Measurements from ENCODE around the gene IL6.

The IL6 gene

DNA sequence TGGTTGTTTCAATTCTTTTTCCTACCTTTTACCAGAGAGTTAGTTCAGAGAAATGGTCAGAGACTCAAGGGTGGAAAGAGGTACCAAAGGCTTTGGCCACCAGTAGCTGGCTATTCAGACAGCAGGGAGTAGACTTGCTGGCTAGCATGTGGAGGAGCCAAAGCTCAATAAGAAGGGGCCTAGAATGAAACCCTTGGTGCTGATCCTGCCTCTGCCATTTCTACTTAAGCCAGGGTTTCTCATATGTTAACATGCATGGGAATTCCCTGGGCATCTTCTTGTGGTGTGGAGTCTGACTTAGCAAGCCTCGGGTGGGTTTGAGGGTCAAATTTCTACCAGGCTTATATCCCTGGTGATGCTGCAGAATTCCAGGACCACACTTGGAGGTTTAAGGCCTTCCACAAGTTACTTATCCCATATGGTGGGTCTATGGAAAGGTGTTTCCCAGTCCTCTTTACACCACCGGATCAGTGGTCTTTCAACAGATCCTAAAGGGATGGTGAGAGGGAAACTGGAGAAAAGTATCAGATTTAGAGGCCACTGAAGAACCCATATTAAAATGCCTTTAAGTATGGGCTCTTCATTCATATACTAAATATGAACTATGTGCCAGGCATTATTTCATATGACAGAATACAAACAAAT lies 3.2 kb downstream of the IL6 start:
- H3K4me1 Mint-ChIP-seq, result peaks cover 42% of the 10 kb centered on the region
- no peak for ATAC-seq
- peaks cover 9% of the 10 kb centered on the region for H3K27me3 Mint-ChIP-seq
- no peaks in the 10 kb centered on the region for H3K9me3 Mint-ChIP-seq
- no peak overlapping the region for H3K27ac Mint-ChIP-seq
- peaks cover 6% of the 10 kb centered on the region for H3K36me3 Mint-ChIP-seq
- no peak overlapping the region for H3K4me3 Mint-ChIP-seq

- no peaks in the 10 kb centered on the region for H3K9me3 Mint-ChIP-seq
- peak; percentile 50 for ATAC-seq
- H3K27ac Mint-ChIP-seq, result peak overlapping the region; percentile 73
- H3K27me3 Mint-ChIP-seq, result peaks cover 9% of the 10 kb centered on the region
- peaks cover 33% of the 10 kb centered on the region for H3K4me1 Mint-ChIP-seq
- peaks cover 6% of the 10 kb centered on the region for H3K36me3 Mint-ChIP-seq
- peak overlapping the region; percentile 48 for H3K4me3 Mint-ChIP-seq
Measured at GRCh38 chr7:22730921-22731654, 4.1 kb downstream of the IL6 start.

- Mint-ChIP-seq H3K27ac (no peak overlapping the region), H3K36me3 (peaks cover 6% of the 10 kb centered on the region), H3K9me3 (peaks cover 4% of the 10 kb centered on the region), H3K4me3 (no peak overlapping the region), H3K27me3 (peaks cover 9% of the 10 kb centered on the region), H3K4me1 (peaks cover 26% of the 10 kb centered on the region)
- ATAC-seq, result no peak
Measured at GRCh38 chr7:22731766-22732165, 4.8 kb downstream of the IL6 start.

DNA sequence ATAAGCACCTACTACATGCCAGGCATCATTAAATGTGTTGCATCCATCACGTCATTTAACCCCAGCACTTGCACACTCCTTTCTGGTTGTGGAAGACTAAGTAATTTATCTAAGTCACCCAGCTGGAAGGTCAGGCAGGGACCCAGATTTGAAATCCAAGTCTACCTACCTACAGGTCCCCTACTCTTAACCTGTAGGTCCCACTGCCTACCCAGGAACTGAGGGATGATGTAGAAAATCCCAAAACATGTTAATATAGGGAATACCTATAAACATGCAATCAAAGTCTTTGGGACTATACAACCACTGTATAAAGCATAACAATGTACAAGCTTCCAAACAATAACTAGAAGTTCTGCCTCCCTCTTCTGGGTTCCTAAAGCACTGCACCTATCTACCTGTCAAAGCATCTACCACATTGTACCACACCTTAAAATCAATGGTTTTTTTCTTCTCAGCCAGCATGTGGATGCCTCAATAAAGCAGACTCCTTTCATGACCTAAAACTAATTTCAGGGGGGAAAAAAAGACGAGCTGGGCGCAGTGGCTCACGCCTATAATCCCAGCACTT lies 5.6 kb downstream of the IL6 start:
- peaks cover 6% of the 10 kb centered on the region for H3K36me3 Mint-ChIP-seq
- peaks cover 17% of the 10 kb centered on the region for H3K4me1 Mint-ChIP-seq
- no peak for ATAC-seq
- H3K27ac Mint-ChIP-seq, result no peak overlapping the region
- H3K9me3 Mint-ChIP-seq, result peaks cover 10% of the 10 kb centered on the region
- H3K27me3 Mint-ChIP-seq, result peaks cover 9% of the 10 kb centered on the region
- H3K4me3 Mint-ChIP-seq, result no peak overlapping the region

DNA sequence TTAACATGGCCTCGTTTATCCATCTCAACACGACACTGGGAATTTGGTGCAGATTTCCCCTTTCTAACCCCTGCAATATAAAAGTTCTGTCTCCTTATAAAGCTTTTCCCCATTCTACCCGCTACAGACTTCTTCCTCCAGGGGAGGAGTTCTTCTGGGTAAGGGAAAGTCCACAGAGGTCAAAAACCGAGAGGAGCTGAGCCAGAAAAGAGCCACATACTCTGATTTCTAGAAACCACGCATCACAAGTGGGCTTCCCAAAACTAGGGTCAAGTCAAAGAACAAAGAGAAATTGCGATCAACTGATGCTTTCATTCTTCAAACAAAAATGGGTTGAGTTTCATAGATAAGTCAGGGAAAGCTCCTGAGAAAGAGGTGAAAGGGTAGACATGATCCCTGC lies 6.8 kb downstream of the IL6 start:
- peaks cover 10% of the 10 kb centered on the region for H3K9me3 Mint-ChIP-seq
- peak; percentile 39 for ATAC-seq
- peak overlapping the region; percentile 16 for H3K27ac Mint-ChIP-seq
- H3K27me3 Mint-ChIP-seq, result peaks cover 9% of the 10 kb centered on the region
- peaks cover 17% of the 10 kb centered on the region for H3K4me1 Mint-ChIP-seq
- peaks cover 6% of the 10 kb centered on the region for H3K36me3 Mint-ChIP-seq
- H3K4me3 Mint-ChIP-seq, result peak overlapping the region; percentile 10

- Mint-ChIP-seq H3K27me3 (no peaks in the 10 kb centered on the region), H3K4me1 (no peaks in the 10 kb centered on the region), H3K27ac (no peak overlapping the region), H3K9me3 (no peaks in the 10 kb centered on the region), H3K4me3 (no peak overlapping the region), H3K36me3 (no peaks in the 10 kb centered on the region)
- no peak for ATAC-seq
Measured at GRCh38 chr7:22743014-22743413, 16.0 kb downstream of the IL6 start.

- peaks cover 12% of the 10 kb centered on the region for H3K27me3 Mint-ChIP-seq
- no peak overlapping the region for H3K4me3 Mint-ChIP-seq
- no peak for ATAC-seq
- H3K27ac Mint-ChIP-seq, result no peak overlapping the region
- peaks cover 8% of the 10 kb centered on the region for H3K9me3 Mint-ChIP-seq
- H3K36me3 Mint-ChIP-seq, result no peaks in the 10 kb centered on the region
- H3K4me1 Mint-ChIP-seq, result no peaks in the 10 kb centered on the region
Measured at GRCh38 chr7:22751341-22751740, 24.3 kb downstream of the IL6 start.

DNA sequence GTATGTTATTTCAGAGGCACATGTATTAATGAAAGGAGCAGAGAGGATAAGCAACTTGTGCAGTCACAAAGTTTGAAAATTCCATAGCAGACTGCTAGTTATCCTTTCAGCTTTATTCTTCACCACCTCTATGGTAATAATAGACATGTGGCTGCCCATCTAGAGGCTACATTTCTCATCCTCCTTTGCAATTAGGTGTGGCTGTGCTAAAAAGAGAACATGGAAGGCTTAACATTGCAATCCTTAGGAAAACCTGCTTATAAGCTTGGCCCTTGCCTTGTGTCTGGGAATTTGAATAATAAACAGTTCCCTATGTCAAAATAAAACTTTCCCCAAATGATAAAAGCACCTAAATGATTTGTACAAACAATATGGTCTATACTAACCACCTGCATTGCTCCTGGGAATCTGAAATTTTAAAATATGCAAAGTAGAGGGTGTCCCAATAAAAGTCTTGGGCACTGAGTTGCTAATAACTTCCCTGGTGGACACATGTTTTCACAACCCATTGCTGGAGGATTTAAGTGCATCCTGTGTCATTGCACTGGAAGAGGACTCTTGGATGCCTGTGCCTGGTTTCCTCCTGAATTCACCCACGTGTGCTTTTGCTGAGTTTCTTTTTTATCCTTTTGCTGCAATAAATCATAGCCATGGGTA lies 30.5 kb downstream of the IL6 start:
- Mint-ChIP-seq H3K4me1 (no peaks in the 10 kb centered on the region), H3K9me3 (peaks cover 11% of the 10 kb centered on the region), H3K27ac (no peak overlapping the region), H3K36me3 (no peaks in the 10 kb centered on the region), H3K4me3 (no peak overlapping the region), H3K27me3 (peaks cover 22% of the 10 kb centered on the region)
- no peak for ATAC-seq

- H3K27me3 Mint-ChIP-seq, result peaks cover 22% of the 10 kb centered on the region
- no peak overlapping the region for H3K27ac Mint-ChIP-seq
- no peaks in the 10 kb centered on the region for H3K4me1 Mint-ChIP-seq
- H3K36me3 Mint-ChIP-seq, result no peaks in the 10 kb centered on the region
- H3K4me3 Mint-ChIP-seq, result no peak overlapping the region
- no peak for ATAC-seq
- H3K9me3 Mint-ChIP-seq, result peaks cover 11% of the 10 kb centered on the region
Measured at GRCh38 chr7:22758576-22758975, 31.6 kb downstream of the IL6 start.

GRCh38 chr7:22759721-22760120 lies 32.7 kb downstream of the IL6 start:
- Mint-ChIP-seq H3K9me3 (peaks cover 3% of the 10 kb centered on the region), H3K4me1 (no peaks in the 10 kb centered on the region), H3K4me3 (no peak overlapping the region), H3K27ac (no peak overlapping the region), H3K36me3 (no peaks in the 10 kb centered on the region), H3K27me3 (peaks cover 10% of the 10 kb centered on the region)
- no peak for ATAC-seq

DNA sequence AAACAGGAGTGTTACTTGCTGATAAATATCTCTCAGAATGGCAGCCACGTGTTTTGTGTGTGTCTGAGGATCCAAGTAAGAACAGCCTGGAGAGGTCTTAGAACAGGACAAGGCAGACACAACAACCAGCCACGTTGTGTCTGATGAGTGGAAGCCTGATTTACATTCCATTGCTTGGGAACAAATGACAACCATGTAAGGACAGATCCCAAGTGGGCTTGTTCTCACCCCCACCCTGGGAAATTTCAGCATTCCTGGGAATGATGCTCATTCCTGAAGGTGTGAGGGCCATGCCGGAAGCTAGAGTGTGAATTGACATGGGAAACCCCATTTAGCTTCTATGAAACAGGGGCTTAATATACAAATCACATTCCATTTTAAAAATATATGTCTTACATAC lies 35.9 kb downstream of the IL6 start:
- peaks cover 10% of the 10 kb centered on the region for H3K27me3 Mint-ChIP-seq
- no peak overlapping the region for H3K27ac Mint-ChIP-seq
- H3K9me3 Mint-ChIP-seq, result peaks cover 3% of the 10 kb centered on the region
- H3K4me3 Mint-ChIP-seq, result no peak overlapping the region
- H3K4me1 Mint-ChIP-seq, result peaks cover 16% of the 10 kb centered on the region
- no peak for ATAC-seq
- H3K36me3 Mint-ChIP-seq, result no peaks in the 10 kb centered on the region

- Mint-ChIP-seq H3K4me1 (peaks cover 16% of the 10 kb centered on the region), H3K27me3 (peaks cover 4% of the 10 kb centered on the region), H3K4me3 (no peak overlapping the region), H3K9me3 (no peaks in the 10 kb centered on the region), H3K36me3 (no peaks in the 10 kb centered on the region), H3K27ac (peak overlapping the region; percentile 27)
- ATAC-seq, result peak; percentile 69
Measured at GRCh38 chr7:22765609-22766008, 38.6 kb downstream of the IL6 start.

- Mint-ChIP-seq H3K4me3 (no peak overlapping the region), H3K9me3 (no peaks in the 10 kb centered on the region), H3K27me3 (peaks cover 13% of the 10 kb centered on the region), H3K4me1 (peaks cover 2% of the 10 kb centered on the region), H3K36me3 (no peaks in the 10 kb centered on the region), H3K27ac (no peak overlapping the region)
- no peak for ATAC-seq
Measured at GRCh38 chr7:22771194-22771871, 44.3 kb downstream of the IL6 start.

DNA sequence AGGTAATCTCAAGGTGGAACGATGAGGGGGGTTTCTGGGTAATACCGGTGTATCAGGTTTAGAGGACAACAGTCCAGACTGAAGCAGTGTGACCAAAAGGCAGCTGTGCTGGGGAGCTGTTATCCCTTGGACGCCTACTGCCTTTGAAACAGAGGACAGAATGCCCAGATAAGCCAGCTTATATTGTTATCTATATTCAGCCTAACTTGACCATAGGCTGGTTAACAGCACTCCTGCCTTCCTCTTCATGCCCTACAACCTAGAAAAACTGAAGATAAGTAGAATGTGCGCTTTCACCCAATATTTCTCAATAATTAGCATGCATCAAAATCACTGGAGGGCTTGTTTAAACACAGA lies 44.9 kb downstream of the IL6 start:
- Mint-ChIP-seq H3K27me3 (peaks cover 13% of the 10 kb centered on the region), H3K4me1 (no peaks in the 10 kb centered on the region), H3K9me3 (no peaks in the 10 kb centered on the region), H3K36me3 (no peaks in the 10 kb centered on the region), H3K27ac (no peak overlapping the region), H3K4me3 (no peak overlapping the region)
- ATAC-seq, result no peak

- Mint-ChIP-seq H3K27me3 (peaks cover 13% of the 10 kb centered on the region), H3K36me3 (no peaks in the 10 kb centered on the region), H3K9me3 (no peaks in the 10 kb centered on the region), H3K4me1 (no peaks in the 10 kb centered on the region), H3K4me3 (no peak overlapping the region), H3K27ac (no peak overlapping the region)
- ATAC-seq, result no peak
Measured at GRCh38 chr7:22772885-22773284, 45.9 kb downstream of the IL6 start.
